HL-60/S4 treated with phorbol 12-myristate 13-acetate at 8.2 ng/mL for 4 days and 3 days (cell line): ENCODE measurements around the gene RTKN2.
"Not testable (repeated sequence)": the region's sequence is repeated elsewhere in the genome, so short reads cannot be mapped to it uniquely, and the experiment has no call there.

Experiments used
- in situ Hi-C: fragments of 300-500 bp; cut with MboI; formaldehyde crosslinking; loops from 2 replicates; pipeline ENCODE4 v1.15.0; 2022; ENCODE audit warnings: low sequenced_read_pairs

The RTKN2 gene

DNA sequence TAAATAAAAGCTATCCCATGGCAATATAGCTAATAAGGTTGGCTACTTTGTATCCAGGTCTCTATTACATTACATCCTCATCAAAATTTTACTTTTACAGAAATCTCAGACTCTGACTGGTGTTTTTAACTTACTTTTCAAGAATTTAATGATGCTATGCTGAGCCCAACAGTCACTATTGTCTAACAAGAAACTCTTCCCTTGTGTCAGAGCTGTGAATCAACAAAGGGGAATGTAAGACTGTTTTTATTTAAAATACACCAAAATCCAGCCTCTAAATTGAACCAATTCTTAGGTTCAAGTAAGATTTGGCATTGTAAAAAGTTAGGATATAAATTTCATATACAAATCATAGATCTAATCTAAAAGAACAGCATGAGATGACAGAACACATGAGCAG is 7.0 kb downstream of the RTKN2 start:
- in situ Hi-C loops: no loop called here

DNA sequence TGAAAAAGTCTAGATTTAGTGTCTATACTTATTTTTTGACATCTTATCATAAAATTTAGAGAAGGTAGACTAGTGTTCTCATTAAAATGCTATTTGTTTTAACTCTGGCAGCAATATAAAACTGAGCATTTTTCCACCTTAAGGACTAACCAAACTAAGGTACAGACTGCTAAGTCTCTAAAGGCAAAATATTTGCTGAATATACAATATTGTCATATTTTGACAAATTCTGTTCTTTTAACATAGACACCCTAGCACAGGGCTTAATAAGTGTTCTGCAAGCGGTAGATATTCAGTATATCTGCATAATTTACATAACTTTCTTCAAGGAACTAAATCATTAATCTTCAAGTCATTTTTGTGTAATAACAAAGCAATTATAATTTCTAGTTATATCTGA is 8.6 kb downstream of the RTKN2 start:
- in situ Hi-C loops: no loop called here

DNA sequence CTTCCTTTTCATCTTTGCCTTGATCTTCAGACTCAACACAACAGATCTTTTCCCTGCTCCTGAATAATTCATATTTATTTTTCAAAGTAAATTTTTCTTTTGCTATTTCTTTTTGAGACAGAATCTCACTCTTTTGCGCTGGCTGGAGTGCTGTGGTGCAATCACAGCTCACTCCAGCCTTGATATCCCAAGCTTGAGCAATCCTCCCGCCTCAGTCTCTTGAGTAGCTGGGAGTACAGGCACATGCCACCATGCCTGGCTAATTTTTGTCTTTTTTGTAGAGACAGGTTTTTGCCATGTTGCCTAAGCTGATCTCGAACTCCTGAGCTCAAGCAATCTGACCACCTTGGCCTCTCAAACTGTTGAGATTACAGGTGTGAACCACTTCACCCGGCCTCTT is 9.2 kb downstream of the RTKN2 start:
- in situ Hi-C loops: no loop called here

DNA sequence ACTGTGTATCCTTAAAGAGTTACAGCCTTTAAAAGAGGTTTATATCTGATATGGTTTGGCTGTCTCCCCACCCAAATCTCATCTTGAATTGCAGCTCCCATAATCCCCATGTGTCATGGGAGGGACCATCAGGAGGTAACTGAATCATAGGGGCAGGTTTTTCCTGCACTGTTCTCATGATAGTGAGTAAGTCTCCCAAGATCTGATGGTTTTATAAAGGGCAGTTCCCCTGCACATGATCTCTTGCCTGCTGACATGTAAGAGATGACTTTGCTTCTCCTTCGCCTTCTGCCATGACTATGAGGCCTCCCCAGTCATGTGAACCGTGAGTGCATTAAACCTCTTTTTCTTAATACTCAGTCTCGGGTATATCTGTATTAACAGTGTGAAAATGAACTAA is 9.7 kb downstream of the RTKN2 start:
- in situ Hi-C loops: no loop called here

DNA sequence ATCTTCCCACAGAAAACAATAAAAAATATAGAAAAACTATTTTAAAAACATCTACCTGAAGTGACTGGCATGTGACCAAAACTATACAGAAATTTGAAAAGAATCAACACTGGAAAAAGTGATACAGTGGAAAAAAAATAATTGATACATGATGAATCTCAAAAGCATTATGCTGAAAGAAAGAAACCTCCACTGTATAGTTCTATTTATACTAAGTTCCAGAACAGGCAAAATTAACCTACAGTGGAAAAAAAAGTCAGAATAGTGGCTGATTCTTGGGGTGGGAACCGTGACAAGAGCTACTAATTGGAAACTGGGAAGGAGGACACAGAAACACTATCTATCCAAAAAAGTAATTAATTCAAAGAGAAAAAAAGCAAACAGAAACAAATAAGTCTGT is 14.9 kb downstream of the RTKN2 start:
- in situ Hi-C loops: no loop called here

DNA sequence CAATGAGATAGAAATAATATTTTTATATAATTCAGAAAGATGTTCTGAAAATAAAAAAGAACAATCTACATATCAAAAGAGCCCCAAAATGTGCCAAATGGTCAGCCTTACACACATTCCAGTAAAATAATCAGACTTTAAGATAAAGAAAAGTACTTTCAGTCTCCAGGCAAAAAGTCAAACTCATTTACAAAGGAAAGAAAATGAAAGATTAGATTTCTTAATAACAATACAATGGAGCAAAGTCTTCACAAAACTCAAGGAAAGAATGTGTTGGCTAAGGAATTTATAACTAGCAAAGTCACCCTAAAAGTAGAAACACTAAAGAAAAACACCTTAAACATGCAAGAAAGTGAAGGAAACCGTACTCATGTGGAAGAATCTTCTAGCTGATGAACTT is 16.6 kb downstream of the RTKN2 start:
- in situ Hi-C loops: no loop called here

DNA sequence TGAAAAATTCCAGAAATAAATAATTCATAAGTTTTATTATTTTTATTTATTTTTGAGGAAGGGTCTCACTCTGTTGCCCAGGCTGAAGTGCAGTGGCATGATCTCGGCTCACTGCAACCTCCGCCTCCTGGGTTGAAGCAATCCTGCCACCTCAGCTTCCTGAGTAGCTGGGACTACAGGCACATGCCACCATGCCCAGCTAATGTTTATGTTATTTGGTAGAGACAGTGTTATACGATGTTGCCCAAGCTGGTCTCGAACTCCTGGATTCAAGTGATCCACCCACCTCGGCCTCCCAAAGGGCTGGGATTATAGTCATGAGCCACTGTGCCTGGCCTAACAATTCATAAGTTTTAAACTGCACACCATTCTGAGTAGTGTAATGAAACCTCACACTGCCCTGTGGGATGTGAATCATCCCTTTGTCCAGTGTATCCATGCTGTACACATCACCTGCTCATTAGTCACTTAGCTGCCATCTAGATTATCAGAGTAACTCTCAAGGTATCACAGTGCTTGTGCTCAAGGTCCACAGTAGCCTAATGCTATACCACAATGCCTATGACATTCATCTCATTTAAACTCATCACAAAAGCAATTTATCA is 17.9 kb downstream of the RTKN2 start:
- in situ Hi-C loops: no loop called here

DNA sequence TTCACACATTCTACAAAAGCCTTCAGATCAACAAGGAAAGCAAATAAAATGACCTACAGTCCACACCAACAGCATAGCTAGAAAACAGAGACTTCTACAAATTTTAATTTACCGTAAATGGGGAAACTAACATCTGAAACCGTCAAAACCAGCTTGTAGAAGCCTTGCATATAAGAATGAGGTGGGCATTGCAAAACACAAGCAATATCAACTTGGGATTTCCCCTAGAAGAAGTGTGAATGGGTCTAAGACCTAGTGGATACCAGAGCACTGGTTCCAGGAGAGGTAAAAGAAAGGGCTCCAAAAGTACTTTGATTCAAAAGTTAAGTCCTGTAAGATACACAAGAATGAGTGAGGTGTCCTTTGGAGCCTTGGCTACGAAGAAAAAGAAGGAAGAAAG is 18.7 kb downstream of the RTKN2 start:
- in situ Hi-C loops: no loop called here

DNA sequence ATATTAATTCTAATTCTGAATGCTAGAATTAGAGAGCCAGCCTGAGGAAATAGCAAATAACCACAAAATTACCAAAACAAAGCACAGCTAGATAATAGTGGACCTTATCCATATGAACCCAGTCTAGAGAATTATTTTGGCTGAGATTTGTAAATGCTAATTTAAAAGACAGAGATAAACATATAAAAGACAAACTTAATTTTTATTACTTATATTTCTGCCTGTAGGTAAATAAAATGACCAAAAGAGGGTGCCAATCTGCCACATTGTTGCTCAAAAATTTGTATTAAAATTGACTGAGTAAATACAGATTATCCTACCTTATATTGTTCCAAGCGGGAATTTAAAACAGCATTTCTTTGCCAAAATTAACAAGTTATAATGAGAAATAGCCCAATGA is 20.2 kb downstream of the RTKN2 start:
- in situ Hi-C loops: no loop called here

DNA sequence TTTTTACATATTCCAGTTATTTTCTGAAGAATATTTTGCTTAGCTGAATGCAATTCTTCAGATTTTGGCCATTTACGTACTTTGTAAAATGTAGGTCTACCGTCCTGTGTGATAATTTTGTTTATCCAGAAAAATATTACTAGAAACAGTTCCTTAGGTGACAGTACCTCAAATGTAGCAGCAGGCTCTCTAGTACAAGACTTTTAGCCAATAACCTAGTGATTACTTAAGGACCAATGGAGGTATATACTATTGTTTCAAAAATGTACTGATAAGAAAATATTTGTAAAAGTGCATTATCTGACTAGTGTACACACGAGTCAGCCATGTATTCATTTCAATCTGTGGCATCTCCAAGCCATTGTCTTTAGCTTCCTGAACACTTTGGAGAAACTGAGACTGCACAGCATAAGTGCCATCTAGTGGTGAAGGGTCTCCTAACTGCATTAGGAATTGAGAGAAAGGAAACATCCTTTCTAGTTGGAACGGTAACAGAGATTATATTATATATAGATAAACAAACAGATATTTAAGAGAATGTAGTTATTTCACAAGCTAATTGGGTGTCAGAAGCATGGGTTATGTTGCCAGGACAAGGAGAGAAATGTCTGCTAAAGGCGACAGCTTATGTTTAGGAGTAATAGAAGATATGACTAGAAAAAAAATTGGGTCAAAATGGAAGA is 23.7 kb downstream of the RTKN2 start:
- in situ Hi-C loops: no loop called here

DNA sequence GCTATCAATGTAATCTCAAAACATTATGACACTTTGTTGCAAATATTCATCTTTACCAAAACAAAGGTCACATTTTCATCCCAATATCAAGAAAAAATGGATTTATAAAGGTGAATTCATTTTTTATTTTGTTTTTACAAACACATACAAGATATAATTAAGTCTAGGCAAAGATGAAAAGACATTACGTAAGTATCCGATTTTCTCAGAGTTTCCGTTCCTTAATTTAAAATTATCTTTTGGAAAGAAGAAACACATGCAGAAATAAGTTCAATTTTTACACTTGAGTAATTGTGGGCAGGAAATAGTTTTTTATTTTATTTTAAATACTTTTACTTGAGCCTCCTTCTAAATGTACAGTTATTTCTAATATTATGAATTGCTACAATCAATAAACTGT is 24.6 kb downstream of the RTKN2 start:
- in situ Hi-C loops: no loop called here

DNA sequence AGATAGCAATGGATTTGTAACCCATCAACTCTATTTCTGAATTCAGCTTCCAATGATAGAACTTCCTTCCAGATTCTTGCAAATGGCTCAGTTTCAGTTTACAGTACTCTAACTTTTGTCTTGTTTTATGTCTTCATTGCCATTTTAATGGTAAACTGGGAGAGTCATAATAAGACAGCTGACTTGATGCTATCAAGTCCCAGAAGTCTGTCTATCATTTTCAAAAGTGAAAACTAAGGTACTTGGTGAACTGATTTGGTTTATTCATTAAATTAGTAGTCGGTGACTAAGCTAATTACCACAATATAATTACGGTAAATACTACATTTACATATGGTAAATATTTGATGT is 25.0 kb downstream of the RTKN2 start:
- in situ Hi-C loops: no loop called here

DNA sequence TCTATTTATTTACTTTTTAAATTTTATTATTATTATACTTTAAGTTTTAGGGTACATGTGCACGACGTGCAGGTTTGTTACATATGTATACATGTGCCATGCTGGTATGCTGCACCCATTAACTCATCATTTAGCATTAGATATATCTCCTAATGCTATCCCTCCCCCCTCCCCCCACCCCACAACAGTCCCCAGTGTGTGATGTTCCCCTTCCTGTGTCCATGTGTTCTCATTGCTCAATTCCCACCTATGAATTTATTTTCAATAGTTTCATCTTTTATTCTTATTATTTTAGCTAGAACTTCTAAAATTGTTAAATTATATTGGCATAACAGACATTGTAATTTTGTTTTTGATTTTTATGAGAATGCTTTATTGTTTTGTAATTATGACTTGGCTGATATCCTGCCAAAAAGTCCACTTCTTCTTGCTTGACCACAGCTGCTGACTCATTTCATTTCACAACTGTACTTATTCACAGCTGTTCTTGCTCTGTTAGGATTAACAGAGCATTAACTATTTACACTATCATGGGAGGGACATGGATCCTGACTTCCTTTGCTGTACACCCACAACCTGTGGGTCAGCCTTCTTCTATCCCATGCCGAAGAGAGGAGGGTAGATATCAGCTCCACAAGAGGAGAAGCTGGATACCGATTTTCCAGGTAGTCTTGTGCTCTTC is 25.5 kb downstream of the RTKN2 start:
- in situ Hi-C loops: not testable (repeated sequence)

DNA sequence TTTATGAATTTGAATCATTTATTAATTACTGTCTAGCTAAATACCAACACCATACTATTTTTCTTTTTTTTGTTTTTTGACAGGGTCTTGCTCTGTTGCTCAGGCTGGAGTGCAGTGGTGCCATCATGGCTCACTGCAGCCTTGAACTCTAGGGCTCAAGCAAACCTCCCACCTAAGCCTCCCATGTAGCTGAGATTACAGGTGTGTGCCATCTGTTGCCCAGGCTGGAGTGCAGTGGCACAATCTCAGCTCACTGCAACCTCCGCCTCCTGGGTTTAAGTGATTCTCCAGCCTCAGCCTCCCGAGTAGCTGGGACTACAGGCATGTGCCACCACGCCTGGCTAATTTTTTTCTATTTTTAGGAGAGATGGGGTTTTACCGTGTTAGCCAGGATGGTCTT is 27.1 kb downstream of the RTKN2 start:
- in situ Hi-C loops: not testable (repeated sequence)

DNA sequence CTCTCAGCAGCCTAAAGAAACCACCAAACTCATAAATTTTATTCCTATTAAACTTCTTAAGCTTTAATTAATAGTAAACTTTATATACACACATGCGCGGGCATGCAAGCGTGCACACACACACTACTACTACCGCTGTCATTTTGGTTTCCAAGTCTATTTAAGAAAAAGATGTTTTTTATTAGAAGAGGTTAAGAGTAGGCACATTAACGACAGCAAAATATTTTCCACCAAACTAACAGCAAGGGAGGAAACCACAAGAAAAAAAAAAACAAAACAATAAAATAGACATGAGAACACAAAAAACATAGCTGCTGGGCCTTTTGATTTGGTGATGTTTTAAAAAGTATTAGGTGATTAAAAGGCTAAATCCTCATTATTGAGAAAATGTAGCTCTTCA is 28.6 kb downstream of the RTKN2 start:
- in situ Hi-C loops: no loop called here

DNA sequence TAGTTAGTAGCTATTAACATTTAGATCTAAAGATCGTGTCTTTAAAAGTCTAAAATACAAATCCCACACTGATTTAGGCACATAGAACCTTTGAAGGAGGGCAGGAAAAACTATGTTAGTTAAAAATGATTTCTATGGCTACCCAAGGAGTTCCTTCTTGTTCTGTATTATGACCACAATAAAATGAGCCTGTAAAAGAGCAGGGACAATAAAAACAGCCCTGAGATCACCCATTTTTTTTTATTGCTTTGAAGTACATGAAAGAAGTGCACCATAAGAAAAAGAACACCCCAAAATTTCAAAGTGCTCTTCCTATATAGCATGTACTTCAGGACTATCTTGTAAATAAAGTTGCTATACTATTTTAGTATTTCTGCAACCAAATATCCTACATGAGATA is 29.8 kb downstream of the RTKN2 start:
- in situ Hi-C loops: no loop called here

DNA sequence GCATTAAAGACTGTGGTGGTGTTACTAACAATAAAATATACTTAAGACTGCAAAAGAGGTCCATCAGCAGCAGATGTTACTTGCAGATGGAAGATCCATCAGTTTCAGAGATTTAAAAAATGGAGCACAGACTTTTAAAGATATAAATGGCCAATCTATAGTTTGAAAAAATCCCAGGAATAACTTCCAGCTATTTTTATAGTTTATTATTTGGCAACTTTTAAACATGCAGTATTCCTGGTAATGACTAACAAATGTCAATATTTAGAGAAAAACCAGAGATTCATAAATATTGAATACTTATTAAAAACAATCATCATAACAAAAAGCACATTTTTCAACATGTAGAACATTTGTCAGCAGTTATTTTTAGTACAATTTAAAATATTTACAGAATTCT is 30.7 kb downstream of the RTKN2 start:
- in situ Hi-C loops: no loop called here

DNA sequence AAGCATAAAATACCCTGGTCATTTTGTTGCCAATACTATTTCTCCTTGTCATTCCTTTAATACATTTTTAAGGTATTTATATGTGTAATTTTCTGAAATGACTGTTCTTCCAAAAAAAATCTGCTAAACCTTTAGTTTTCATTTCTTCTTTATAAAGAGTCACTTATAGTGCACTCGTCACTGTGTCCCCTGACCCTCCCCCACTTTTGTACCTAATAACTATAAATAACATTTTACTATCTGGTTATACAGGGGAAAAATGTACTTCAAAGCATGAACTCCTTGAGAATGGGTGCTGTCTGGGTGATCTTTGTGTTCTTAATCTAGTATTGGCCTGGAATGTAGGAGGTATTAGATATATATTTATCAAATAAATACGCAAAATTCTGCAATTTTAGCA is 31.1 kb downstream of the RTKN2 start:
- in situ Hi-C loops: no loop called here

DNA sequence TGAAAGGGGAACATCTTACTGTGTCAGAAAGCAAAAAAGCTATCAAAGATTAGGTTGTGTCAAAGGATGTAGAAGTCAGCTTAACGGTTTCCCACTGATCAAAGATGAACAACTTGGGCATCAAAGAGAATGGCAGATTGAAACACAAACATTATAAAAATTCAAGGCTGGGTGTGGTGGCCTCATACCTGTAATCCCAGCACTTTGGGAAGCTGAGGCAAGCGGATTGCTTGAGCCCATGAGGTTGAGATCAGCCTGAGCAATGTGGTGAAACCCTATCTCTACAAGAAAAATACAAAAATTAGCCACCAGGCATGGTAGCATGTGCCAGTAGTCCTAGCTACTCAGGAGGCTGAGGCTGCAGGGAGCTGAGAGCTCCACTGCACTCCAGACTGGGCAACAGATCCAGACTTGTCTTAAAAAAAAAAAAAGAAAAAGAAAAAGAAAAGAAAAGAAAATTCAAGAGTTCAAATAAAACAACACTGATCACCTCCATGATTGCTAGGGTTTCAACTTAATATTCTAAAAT is 34.5 kb downstream of the RTKN2 start:
- in situ Hi-C loops: no loop called here

DNA sequence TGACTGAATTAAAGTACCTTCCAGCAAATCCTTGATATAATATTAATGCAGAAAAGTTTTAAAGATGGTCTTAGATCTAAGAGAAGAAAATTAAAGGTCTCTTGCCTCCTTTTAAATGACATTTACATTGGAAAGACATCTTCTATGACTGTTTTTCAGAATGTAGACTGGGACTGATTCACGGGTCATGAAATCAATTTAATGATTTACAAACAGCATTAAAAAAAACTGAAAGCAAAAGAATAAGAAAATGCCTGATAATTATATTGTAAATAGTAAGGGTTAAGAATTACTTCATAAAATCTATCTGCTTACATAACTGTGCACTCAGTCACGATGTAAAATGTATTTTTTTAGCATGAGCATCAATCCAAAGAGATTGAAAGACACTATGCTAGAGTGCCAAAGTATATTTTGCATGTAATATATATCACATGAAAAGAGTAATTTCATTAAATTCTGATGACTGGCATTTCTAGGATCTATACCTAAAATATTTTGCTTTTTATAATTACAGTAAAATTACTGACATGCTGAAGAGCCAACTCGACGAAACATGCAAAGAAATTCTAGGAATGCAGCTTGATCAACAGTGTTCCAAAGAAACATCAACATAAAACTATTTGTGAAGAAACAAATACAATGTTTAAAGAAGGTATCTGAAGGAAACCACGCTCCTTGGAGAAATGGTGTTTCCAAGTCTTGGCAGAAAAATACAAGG is 35.1 kb downstream of the RTKN2 start:
- in situ Hi-C loops: no loop called here

DNA sequence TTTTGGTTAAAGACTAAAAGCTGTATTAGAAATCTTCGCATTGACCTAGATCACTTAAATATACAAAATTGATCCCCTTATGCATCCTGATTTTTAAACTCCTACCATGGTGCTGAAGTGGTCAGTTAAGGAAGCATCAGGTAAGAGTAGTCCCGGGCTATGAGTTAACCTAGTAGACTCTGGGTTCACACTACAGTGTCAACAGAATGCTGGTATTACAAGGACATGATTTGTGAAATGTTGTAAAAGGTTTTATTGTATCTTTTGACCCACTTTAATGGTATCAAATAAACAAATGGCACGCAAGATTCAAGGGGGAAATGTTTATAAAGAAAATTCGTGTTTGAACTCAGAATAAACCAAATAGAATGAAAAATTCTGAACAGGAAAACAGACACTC is 36.8 kb downstream of the RTKN2 start:
- in situ Hi-C loops: no loop called here

DNA sequence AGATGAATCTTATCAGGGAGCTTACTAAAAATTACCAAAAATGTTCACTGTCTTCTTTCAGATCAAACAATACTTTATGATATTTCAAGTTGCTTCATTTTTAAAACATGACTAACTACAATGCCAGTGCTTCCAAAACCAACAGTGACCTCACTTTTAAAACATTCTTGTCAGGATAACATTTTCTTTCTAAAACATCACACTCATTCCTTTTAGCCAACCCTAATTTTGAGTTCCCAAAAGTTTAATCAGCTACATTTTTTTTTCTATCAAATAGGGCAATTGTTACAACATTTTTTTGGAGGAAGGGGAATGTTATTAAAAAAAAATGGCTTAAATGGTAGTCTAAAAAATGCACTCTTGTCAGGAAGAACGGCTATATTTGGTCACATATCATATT is 37.3 kb downstream of the RTKN2 start:
- in situ Hi-C loops: no loop called here
